ENCODE measurements around the gene AVEN.
"Not testable (repeated sequence)": the region's sequence is repeated elsewhere in the genome, so short reads cannot be mapped to it uniquely, and the experiment has no call there.

Gene AVEN

GRCh38 chr15:34039790-34040113 is 748 bp upstream of the AVEN start:
- no peak for DNase-seq (ENCODE audit: low read depth, low spot score)

- no peak for DNase-seq (ENCODE audit: low read depth, low spot score)
Measured at GRCh38 chr15:34038023-34038870, 757 bp downstream of the AVEN start.

GRCh38 chr15:34031987-34032760 is 6.8 kb downstream of the AVEN start:
- no peak for DNase-seq (ENCODE audit: low read depth, low spot score)

- DNase-seq (ENCODE audit: low read depth, low spot score) = no peak
Measured at GRCh38 chr15:34027606-34028005, 11.4 kb downstream of the AVEN start.

- no peak for DNase-seq (ENCODE audit: low read depth, low spot score)
Measured at GRCh38 chr15:34025252-34025651, 13.8 kb downstream of the AVEN start.

GRCh38 chr15:34023907-34024306 is 15.1 kb downstream of the AVEN start:
- no peak for DNase-seq (ENCODE audit: low read depth, low spot score)

- DNase-seq (ENCODE audit: low read depth, low spot score) = no peak
Measured at GRCh38 chr15:34019369-34019990, 19.5 kb downstream of the AVEN start.

- not testable (repeated sequence) for DNase-seq (ENCODE audit: low read depth, low spot score)
Measured at GRCh38 chr15:34018738-34019137, 20.3 kb downstream of the AVEN start.

- no peak for DNase-seq (ENCODE audit: low read depth, low spot score)
Measured at GRCh38 chr15:34018021-34018645, 20.9 kb downstream of the AVEN start.

GRCh38 chr15:34014556-34014955 is 24.4 kb downstream of the AVEN start:
- no peak for DNase-seq (ENCODE audit: low read depth, low spot score)

GRCh38 chr15:34013746-34014145 is 25.3 kb downstream of the AVEN start:
- no peak for DNase-seq (ENCODE audit: low read depth, low spot score)

GRCh38 chr15:34012461-34013028 is 26.5 kb downstream of the AVEN start:
- no peak for DNase-seq (ENCODE audit: low read depth, low spot score)

GRCh38 chr15:34011481-34011880 is 27.5 kb downstream of the AVEN start:
- no peak for DNase-seq (ENCODE audit: low read depth, low spot score)

GRCh38 chr15:34010921-34011320 is 28.1 kb downstream of the AVEN start:
- DNase-seq (ENCODE audit: low read depth, low spot score) = no peak

- no peak for DNase-seq (ENCODE audit: low read depth, low spot score)
Measured at GRCh38 chr15:34009656-34010055, 29.3 kb downstream of the AVEN start.

GRCh38 chr15:34006381-34006780 is 32.6 kb downstream of the AVEN start:
- DNase-seq (ENCODE audit: low read depth, low spot score) = no peak

- no peak for DNase-seq (ENCODE audit: low read depth, low spot score)
Measured at GRCh38 chr15:34001536-34001935, 37.5 kb downstream of the AVEN start.

- DNase-seq (ENCODE audit: low read depth, low spot score) = not testable (repeated sequence)
Measured at GRCh38 chr15:33995666-33996065, 43.3 kb downstream of the AVEN start.

GRCh38 chr15:33994005-33994615 is 44.9 kb downstream of the AVEN start:
- DNase-seq (ENCODE audit: low read depth, low spot score) = no peak

- no peak for DNase-seq (ENCODE audit: low read depth, low spot score)
Measured at GRCh38 chr15:33988384-33988783, 50.6 kb downstream of the AVEN start.

GRCh38 chr15:33987444-33987843 is 51.6 kb downstream of the AVEN start:
- no peak for DNase-seq (ENCODE audit: low read depth, low spot score)

All from brain pericyte (primary cell).